HCT116 (cell line): ENCODE results near the gene SLAMF7.
"Not testable (repeated sequence)": the region's sequence is repeated elsewhere in the genome, so short reads cannot be mapped to it uniquely, and the experiment has no call there.

Experiments used
- CTCF ChIP-seq, 3 experiments: fragments of 200-600 bp in 1 of 3; sonication (generic) in 1 of 3; IDR thresholded peaks in 2 of 3; conservative IDR thresholded peaks in 1 of 3; 2 replicates each; pipeline ENCODE4 v1.5.1; 2012 to 2017; ENCODE audit warnings: low read depth in 2 of 3, low read length in 2 of 3, antibody characterized with exemption in 1 of 3, borderline replicate concordance in 1 of 3, control low read depth in 1 of 3, mild to moderate bottlenecking in 1 of 3, mixed read lengths in 1 of 3, mixed run types in 1 of 3, moderate library complexity in 1 of 3; ENCODE audit not compliant: insufficient read depth in 1 of 3
- EZH2 ChIP-seq: fragments of 200-600 bp; sonication (generic); IDR thresholded peaks from 2 replicates; pipeline ENCODE4 v1.6.1; 2017; ENCODE audit warnings: antibody characterized with exemption, mixed run types
- FOSL1 ChIP-seq: IDR thresholded peaks from 2 replicates; pipeline ENCODE4 v1.6.1; 2012; ENCODE audit warnings: low read depth
- POLR2AphosphoS5 ChIP-seq: IDR thresholded peaks from 2 replicates; pipeline ENCODE4 v1.6.1; 2011; ENCODE audit warnings: mild to moderate bottlenecking, low read depth, low read length, moderate library complexity
- RAD21 ChIP-seq: IDR thresholded peaks from 2 replicates; pipeline ENCODE4 v1.6.1; 2012; ENCODE audit warnings: low read depth, mild to moderate bottlenecking
- SIN3A ChIP-seq: IDR thresholded peaks from 2 replicates; pipeline ENCODE4 v1.6.1; 2012; ENCODE audit warnings: low read depth
- TCF7L2 ChIP-seq: IDR thresholded peaks from 2 replicates; pipeline ENCODE4 v1.7.0; 2011; ENCODE audit warnings: borderline replicate concordance, inconsistent platforms; ENCODE audit not compliant: insufficient read depth, insufficient read length; ENCODE audit errors: extremely low read depth
- TF ChIP-seq, protein P1 (sequence below): IDR thresholded peaks from 2 replicates; pipeline ENCODE4 v1.6.1; 2011; ENCODE audit warnings: mild to moderate bottlenecking, low read length, moderate library complexity; ENCODE audit not compliant: insufficient replicate concordance; ENCODE audit errors: extremely low read depth
- TF ChIP-seq, protein P2 (sequence below): IDR thresholded peaks from 2 replicates; pipeline ENCODE4 v1.6.1; 2012

- TF ChIP-seq EZH2; SIN3A; CTCF (IDR thresholded peaks at IDR 0.05 in 2 of 3, conservative IDR thresholded peaks at IDR 0.05 in 1 of 3; ENCODE audit: borderline replicate concordance in 1 of 3, insufficient read depth in 1 of 3, low read depth in 2 of 3, low read length in 2 of 3); RAD21; TCF7L2; POLR2AphosphoS5; FOSL1: not testable (repeated sequence)
- TF ChIP-seq, protein P1, sequence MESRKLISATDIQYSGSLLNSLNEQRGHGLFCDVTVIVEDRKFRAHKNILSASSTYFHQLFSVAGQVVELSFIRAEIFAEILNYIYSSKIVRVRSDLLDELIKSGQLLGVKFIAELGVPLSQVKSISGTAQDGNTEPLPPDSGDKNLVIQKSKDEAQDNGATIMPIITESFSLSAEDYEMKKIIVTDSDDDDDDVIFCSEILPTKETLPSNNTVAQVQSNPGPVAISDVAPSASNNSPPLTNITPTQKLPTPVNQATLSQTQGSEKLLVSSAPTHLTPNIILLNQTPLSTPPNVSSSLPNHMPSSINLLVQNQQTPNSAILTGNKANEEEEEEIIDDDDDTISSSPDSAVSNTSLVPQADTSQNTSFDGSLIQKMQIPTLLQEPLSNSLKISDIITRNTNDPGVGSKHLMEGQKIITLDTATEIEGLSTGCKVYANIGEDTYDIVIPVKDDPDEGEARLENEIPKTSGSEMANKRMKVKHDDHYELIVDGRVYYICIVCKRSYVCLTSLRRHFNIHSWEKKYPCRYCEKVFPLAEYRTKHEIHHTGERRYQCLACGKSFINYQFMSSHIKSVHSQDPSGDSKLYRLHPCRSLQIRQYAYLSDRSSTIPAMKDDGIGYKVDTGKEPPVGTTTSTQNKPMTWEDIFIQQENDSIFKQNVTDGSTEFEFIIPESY: not testable (repeated sequence)
- TF ChIP-seq, protein P2, sequence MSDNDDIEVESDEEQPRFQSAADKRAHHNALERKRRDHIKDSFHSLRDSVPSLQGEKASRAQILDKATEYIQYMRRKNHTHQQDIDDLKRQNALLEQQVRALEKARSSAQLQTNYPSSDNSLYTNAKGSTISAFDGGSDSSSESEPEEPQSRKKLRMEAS: not testable (repeated sequence)
These were observed 7.5 kb upstream of the SLAMF7 start for GRCh38 chr1:160731564-160731963.
